GM18868 (cell line): ENCODE results near the gene CPA5.

Experiments used
- ATAC-seq: cut with Tn5 transposase; IDR thresholded peaks from one replicate; pipeline ENCODE4 v1.9.1; 2021; ENCODE audit warnings: mild to moderate bottlenecking, moderate library complexity; ENCODE audit not compliant: unreplicated experiment

Gene CPA5

GRCh38 chr7:130394421-130395195 is 50.0 kb downstream of the CPA5 start:
- no peak for ATAC-seq

DNA sequence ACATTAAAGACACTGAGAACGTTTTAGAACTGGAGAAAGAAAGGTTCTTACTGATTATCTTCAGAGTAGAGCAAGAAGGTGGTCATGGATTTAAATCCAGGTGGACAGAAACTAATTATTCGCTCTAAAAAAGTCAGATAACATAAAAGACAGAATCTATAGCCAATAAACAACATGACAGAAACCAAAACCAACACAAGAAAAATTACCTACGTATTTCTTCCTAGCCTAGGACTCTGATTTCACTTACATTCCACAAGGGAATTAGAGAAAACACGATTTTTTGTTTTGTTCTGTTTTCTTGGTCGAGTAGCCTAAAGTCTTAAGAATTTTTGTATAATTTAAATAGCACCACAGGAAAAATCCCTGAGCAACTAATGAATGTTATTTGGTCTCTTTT is 50.8 kb downstream of the CPA5 start:
- ATAC-seq, result no peak

DNA sequence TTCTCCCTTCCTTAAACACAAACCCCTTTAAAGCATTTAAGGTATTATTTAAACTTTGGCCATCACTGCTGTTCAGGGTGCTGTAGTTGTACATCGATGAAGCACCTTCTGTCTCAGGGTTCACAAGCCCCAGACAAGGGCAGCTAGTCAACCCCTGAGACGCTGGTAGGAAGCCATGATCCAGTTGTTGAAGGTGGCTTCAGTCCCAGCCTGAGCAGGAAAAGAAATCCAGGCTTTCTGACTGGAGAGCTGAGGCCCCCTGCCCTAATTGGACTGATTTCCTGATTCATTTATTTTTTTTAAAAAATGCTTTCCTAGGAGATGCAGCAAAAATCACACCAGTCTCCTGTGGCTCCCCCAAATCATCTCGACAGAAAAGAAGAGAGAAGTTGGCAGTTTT is 51.5 kb downstream of the CPA5 start:
- ATAC-seq, result no peak

DNA sequence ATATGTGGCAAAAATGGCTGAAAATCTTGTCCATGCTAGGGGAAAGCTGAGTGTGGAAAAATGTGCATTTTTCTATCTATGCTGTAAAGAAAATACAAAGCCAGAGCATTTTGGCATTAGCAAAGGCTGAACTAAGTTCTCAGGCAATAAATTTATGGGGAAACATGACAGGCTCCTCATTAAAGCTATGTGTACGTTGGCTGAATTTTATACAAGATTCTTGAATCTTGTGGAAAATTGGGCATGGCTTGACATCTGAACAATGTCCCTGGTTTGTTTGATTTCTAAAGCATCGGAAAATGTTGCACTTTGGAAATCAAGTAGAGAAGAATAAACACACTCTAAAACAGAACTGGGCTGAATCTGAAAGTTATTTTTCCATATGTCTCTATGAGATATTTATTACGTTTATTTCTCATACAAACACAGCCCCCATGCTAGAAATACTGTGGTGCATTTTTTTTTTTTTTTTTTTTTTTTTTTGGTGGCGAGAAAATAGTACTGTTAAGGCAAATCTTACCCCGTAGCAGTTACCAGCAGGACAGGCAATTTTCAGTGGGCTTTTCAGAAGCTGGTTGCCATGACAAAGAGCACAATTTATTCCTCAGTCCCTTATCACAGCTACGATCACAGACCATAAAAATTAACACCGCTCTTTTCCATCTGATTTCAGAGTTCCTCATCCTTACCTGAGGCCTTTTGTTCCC is 52.6 kb downstream of the CPA5 start:
- no peak for ATAC-seq

DNA sequence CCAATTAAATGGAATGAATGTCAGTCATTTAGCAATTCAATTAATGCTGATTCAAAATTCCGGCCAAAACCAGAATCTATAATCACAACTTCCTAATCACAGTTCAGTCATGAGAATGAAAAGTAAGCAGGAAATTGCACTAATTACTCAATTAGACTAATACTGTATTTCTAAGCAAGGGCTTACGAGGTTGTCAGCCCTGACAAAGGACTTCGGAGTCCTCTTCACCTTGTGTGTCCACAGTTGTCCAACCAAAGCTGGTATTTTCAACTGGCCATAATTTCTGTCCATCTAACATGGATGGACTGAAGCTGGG is 53.1 kb downstream of the CPA5 start:
- ATAC-seq, result no peak

DNA sequence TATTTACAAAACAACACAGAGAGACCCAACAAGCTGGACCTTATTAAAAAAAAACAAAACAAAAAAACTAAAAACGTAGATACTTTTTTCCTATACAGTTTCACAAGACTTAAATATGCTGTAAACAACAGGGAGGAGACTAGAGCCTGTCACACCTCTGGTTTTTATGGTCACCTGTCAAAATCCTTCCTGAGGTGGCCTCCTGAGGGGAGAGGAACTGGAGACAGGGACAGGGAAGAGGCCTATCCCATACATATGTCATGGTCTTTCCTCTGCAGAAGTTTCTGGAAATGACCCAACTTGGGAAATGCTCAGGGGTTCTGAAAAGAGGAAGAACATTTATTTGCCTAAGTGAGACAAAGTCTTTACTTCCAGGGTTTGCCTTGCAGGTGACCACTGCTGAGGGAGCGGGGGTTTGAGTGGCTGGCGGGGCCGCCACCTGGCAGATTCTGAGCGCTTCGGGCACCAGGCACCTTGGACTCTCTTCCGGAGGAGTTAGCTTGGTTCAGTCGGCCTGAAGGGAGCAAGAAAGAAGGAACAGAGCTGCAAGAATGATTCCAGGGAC is 54.0 kb downstream of the CPA5 start:
- no peak for ATAC-seq

DNA sequence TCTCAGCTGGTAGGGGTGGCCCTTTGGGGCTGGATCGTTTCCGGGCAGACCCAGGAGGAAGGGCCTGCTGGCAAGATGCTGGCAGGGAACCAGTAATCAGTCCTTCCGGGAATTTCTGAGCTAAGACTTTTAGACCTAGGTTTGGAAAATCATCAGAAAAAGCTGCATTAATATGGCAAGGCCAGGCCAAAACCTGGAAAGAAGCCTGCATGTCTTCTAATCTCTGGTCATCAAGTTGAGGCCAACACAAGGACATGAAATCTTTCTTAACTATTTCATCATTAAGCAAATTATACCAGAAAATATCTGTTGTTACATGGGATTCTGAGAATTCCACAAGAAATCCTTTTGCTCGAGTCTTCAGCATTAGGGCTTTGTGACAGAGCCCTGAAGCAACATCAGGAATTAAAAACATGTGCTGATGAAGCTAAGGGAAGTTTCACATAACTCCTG is 55.5 kb downstream of the CPA5 start:
- no peak for ATAC-seq

DNA sequence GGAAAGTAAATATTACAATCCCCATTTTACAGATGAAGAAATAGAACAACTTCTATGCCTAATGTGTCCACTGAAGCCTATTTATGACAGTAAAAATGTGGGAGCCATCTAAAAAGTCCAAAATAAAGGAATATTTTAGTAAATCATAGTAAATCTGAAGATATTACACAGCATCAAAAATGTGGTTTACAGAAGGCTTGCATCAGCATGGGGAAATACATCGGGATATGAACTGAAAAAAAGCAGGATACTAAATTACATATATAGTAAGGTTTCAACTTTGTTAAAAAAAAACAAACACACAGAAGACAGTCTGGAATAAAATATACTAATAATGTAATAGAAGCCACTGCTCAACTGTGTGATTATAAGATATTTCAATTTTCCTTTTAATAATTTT is 56.5 kb downstream of the CPA5 start:
- ATAC-seq, result no peak

DNA sequence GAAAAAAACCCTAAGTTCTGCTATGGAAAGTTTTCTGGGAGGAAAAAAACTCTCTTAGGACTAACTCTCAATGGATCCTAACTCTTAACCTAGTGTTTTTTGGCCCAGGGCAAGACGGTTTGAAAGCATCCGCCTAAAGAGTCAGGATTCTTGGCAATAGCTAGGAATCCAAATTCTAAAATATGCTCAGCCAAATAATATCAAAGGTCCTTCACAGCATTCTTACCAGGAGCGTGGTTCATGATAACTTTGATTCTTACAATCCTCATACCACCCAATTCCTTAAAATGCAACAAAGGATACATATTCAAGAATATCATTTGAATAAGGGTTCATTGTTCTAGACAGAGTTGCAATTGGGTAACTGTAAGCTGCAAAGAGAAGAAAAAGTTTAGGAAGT is 57.0 kb downstream of the CPA5 start:
- no peak for ATAC-seq

DNA sequence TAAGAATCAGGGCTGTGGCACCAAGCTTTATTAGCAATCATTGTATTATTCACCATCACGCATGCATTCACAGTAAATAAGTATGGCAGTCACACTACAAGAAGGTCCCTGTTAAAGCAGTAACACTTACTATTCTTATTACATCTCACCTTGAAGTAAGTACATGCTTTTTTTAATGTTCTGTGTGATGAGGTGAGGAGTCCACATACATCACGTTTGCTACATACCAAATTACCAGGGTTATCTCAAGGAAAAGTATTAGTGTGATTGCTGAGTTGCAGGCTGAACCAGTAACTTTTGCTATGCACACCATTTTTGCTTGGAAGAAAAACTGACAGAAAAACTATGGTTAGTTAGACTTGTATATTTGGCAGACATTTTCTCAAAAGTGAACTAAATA is 60.4 kb downstream of the CPA5 start:
- no peak for ATAC-seq

- ATAC-seq, result no peak
Observed at GRCh38 chr7:130409067-130409711, 64.6 kb downstream of the CPA5 start.

DNA sequence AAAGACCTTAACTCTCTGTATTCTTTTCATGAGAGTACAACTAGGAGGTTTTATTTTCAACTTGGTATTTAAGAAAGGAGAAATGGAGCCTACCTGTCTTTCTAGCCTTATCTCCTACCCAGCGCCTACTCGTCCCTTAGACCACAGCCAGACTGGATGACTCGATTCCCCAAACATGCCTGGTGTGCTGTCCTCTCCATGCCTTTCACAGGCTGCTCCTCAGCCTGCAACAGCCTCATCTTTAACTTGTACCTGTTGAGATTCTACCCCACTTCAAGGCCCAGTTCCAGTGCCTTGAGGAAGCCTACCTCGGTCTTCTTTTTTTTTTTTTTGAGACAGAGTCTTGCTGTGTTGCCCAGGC is 65.1 kb downstream of the CPA5 start:
- ATAC-seq, result no peak

DNA sequence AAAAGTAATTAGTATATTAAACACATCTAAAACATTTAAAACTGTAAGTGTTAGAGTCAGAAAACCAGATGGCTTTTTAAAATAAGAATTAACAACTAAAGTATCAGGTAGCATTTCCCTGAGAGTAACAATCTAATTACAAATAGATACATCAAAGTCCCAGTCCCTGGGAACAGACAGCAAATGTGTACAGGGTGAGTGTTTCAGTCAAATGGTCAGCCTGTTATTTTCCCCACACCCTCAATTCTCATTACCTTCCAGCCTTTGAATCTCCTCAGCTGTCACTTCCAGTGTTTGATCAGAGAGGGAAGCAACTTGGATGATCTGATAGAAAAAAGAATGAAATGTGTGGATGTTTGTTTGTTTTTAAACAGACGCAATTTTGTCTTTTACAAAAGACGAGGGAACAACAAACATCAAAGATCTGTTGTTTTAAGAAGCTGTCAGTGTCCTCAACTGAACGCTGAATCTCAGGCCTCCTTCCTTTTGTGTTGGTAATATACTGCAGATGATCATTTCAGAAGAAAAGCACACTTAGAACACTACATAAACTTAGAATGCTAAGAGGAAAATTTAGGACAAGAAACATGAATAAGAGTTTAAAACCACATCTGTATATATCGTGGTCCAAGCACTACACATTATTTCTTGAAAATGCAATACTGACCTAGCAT is 66.4 kb downstream of the CPA5 start:
- no peak for ATAC-seq

DNA sequence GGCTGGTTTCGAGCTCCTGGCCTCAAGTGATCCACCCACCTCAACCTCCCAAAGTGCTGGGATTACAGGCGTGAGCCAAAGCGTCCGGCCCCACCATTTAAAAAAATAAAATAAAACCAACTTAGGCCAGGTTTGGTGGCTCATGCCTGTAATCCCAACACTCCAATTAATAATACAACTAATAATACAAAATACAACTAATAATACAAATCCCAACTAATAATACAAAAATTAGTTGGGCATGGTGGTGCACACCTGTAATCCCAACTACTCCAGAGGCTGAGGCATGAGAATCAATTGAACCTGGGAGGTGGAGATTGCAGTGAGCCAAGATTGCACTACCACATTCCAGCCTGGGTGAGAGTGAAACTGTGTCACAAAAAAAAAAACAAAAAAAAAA is 68.6 kb downstream of the CPA5 start:
- no peak for ATAC-seq

- ATAC-seq, result no peak
Observed at GRCh38 chr7:130415006-130415405, 70.4 kb downstream of the CPA5 start.

- no peak for ATAC-seq
Observed at GRCh38 chr7:130417213-130417612, 72.6 kb downstream of the CPA5 start.

- ATAC-seq, result no peak
Observed at GRCh38 chr7:130418306-130418705, 73.7 kb downstream of the CPA5 start.
